Omental fat pad (tissue), 4 donors: Measurements from ENCODE around the gene DCP2. TPM values are rescaled to one million over a fixed set of nuclear protein-coding genes. Genes with fewer than 3 reads are reported as not detected.

ENCODE experiments used
- ATAC-seq: fragments of 150-250 bp; one replicate; pipeline ENCODE4 v1.9.1; 2016; ENCODE audit warnings: mild to moderate bottlenecking, moderate library complexity; ENCODE audit not compliant: low FRiP score
- DNase-seq: peaks from one replicate; pipeline ENCODE4 v3.0.0-alpha.2; 2019; ENCODE audit warnings: low spot score
- total RNA-seq, 4 donors: library from RNA; depleted of rRNA; stranded (reverse); fragments of >200 nt; gene quantifications; one replicate each; pipeline ENCODE4 v1.1.0, GENCODE V29; 2016
- TF ChIP-seq, protein P1 (sequence below), 3 donors: fragments of 450-650 bp; IDR thresholded peaks; one replicate each; pipeline ENCODE4 v1.5.1; 2016 to 2017; ENCODE audit warnings: antibody characterized with exemption in 3 of 3, mild to moderate bottlenecking in 3 of 3, moderate library complexity in 2 of 3

Gene DCP2
- total RNA-seq, 4 donors from 2014 or later = 22.2 to 53.4 (median 25.9) TPM

DNA sequence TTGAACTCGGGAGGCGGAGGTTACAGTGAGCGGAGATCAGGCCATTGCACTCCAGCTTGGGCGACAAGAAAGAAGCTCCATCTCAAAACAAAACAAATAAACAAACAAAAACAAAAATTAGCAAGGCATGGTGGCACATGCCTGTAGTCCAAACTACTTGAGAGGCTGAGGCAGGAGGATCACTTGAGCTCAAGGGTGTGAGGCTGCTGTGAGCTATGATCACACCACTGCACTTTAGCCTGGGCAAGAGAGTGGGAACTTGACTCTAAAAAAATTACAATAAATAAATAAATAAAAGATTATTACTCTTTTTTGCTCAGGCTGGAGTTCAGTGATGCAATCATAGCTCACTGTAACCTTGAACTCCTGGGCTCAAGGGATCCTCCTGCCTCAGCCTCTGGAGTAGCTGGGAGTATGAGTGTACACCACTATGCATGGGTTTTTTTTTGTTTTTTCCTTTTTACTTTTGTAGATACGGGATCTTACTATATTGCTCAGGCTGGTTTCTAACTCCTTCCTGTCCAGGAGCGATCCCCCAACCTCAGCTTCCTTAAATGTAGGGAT lies 9.0 kb upstream of the DCP2 start:
- DNase-seq (no peak), ATAC-seq (no peak)
- TF ChIP-seq, protein P1, sequence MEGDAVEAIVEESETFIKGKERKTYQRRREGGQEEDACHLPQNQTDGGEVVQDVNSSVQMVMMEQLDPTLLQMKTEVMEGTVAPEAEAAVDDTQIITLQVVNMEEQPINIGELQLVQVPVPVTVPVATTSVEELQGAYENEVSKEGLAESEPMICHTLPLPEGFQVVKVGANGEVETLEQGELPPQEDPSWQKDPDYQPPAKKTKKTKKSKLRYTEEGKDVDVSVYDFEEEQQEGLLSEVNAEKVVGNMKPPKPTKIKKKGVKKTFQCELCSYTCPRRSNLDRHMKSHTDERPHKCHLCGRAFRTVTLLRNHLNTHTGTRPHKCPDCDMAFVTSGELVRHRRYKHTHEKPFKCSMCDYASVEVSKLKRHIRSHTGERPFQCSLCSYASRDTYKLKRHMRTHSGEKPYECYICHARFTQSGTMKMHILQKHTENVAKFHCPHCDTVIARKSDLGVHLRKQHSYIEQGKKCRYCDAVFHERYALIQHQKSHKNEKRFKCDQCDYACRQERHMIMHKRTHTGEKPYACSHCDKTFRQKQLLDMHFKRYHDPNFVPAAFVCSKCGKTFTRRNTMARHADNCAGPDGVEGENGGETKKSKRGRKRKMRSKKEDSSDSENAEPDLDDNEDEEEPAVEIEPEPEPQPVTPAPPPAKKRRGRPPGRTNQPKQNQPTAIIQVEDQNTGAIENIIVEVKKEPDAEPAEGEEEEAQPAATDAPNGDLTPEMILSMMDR (IDR thresholded peaks at IDR 0.05) = no peak

- DNase-seq = no peak
- ATAC-seq = no peak
- TF ChIP-seq, protein P1 (IDR thresholded peaks at IDR 0.05) = no peak
Measured at GRCh38 chr5:112968411-112969106, 8.0 kb upstream of the DCP2 start.

DNA sequence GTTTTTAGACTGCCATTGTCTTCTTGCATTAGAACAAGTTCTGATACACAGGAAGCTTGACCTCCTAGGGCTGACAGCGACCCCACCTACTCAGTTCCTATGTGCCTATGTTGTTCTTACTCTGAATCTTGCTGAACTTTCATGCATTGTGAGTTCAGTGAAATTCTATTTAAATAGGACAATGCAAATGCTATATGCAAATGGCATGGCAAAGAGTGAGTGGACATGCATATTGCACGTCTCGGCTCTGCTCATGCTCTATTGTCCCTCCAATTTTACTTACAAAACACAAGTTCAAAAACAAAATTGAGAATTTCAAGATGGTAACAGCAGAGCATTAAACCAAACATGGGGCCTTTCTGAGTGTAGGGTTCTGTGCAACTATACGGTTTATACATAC lies 5.3 kb upstream of the DCP2 start:
- ATAC-seq = no peak
- TF ChIP-seq, protein P1 (IDR thresholded peaks at IDR 0.05) = no peak
- no peak for DNase-seq

DNA sequence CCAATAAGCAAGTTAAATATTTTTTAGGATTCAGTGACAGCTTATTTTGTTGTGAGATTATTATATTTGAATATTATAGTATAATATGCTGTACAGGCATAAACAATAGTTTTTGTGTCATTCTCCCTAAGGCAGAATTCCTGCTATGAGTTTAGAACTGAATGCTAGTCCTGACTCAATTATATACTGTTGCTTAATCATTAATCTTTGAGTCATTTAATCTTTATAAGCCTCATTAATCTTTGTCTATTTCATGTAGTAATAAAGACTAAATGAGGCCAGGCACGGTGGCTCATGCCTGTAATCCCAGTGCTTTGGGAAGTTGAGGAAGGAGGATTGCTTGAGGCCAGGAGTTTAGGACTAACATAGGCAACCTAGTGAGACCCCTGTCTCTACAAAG lies 3.6 kb upstream of the DCP2 start:
- TF ChIP-seq, protein P1 (IDR thresholded peaks at IDR 0.05) = no peak
- no peak for ATAC-seq
- DNase-seq = no peak

DNA sequence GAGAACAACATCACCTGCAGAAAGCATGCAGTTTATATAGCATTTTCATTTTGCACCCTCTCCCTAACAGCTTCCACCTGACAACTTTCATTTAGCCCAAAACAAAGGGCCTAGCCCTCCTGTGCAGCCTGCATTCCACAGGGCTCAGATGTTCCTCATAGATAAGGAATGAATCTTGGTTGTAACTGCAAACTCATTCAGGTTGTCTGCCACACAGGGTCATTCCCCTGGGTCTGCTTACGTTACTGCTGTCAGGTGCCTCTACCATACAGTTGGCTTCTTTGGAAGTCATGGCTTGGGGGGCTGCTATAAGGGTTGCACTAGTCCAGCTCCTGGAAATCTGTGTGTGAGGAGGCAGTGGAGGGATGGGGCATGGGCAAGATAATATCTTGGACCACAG lies 2.7 kb upstream of the DCP2 start:
- TF ChIP-seq, protein P1 (IDR thresholded peaks at IDR 0.05) = no peak
- DNase-seq = no peak
- ATAC-seq = no peak

DNA sequence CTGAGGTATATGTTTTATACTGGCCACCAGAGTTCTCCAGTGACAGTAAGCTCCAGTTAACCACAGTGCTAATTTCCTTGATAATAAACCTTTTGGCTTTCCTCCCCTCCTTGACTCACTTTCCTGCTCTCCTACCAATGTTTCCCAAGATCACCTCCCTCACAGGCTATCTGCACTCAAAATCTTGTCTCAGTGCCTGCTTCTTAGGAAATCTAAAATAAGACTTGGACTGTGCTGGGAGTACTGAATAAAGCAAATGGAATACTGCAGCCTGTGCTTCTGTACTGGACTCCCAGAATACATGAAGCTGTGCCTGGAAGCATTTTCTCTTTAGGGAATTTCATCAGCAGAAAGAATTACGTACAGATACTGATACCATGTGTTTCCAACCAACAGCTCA lies 1.7 kb upstream of the DCP2 start:
- no peak for DNase-seq
- TF ChIP-seq, protein P1 (IDR thresholded peaks at IDR 0.05) = no peak
- no peak for ATAC-seq
